NCI-H2227 (cell line): ENCODE results near the gene BICC1.
A peak's percentile ranks its signal among the peaks of the same experiment; 100 is the strongest.

Source experiments
- DNase-seq: peaks from one replicate; lab custom pipeline; 2025; ENCODE audit not compliant: unreplicated experiment; lab: John Stamatoyannopoulos, UW

Gene BICC1

DNA sequence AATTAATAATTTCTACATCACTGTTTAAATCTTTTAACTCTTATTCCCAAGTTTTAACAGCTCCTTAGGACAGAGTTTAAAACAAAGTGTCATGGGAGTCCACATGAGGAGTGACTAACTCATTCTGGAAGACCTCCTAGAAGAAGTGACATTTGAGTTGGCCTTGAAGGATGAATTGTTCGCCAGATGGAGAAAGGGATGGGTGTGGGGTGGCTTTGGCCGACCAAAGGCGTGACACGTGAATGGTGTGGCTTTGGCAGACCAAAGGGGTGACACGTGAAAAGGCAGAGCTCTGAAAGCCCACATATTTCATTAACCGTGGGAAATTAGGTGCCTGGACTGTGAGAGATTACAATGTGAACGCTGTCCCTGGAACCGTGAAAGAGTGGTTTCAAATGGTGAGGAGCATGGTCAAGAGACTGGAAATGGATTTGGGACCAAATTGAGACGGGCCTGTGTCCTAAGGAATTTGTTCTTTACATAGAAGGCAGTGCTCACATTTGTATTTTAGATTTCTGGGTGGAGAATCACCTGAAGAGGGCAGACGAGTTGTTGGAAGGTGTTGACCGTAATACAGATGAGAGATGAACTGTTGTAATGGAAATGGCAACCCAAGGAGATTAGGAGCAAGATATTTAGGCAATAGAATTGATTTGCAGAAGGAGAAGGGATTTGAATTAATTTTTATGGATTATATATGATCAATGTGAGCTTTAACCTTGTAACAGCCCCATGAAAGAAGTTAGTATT is 228.1 kb downstream of the BICC1 start:
- no peak for DNase-seq

DNA sequence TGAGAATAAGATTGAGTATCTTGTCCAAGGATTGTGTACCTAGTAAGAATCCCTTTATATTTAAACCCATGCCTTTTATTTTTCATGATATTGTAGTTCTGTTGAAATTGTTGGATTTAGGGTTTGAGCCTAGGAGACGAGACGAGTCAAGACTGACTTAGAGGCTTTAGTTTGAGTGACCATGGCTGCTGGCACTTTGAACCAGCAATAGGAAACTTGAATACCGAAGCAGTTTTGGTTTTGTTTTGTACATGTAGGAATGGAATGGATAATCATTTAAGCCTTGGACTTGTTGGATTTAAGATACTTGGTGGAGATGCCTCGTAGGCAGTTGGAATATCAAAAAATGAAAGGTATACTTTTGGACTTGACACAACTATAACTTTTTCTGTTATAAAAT is 229.0 kb downstream of the BICC1 start:
- DNase-seq: no peak

DNA sequence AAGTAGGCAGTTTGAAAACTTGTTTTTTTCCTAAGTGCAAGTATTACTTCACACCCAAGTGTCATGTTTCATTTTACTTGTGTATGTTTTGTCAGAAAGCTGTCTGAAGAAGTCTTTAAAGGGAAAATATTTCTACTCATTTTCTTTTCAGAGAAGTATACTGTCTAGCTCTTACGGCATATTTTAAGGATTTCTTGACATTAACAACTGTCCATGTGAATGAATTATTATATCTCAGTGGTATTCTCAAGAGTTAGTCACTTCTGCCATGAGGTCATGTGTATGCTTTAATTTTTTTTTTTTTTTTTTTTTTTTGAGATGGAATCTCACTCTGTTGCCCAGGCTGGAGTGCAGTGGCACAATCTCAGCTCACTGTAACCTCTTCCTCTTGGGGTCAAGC is 229.5 kb downstream of the BICC1 start:
- DNase-seq: no peak

DNA sequence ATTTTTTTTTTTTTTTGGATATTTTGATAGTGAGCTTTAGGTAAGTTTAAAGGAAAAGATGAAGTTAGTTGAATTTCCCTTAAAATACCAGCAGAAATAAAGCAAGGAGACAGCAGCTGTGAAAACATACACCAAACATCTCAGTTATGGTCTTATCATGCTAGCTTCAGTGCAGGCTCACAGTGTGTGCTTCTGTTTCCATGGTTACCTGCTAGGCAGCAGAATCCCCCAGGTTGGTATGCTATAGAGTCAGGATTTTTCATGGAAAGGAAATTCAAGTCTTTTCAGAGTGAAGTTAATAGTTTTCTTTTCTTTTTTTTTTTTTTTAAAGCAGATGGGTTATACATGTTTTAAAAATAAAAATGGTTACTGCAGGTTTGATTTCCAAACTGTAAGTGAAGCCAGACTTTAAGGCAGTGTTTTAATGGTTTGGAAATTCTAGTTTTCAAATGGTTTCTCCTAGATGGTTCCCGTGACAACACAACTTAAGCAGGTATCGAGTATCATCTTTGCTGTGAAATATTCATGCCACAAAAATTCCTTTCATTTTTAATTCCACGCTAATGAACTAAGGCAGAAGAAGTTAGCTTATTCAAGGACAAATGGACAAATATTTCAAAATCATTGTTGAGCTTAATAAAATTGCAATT is 230.9 kb downstream of the BICC1 start:
- DNase-seq: peak; percentile 53

GRCh38 chr10:58746474-58747185 is 234.0 kb downstream of the BICC1 start:
- no peak for DNase-seq

- no peak for DNase-seq
Measured at GRCh38 chr10:58747687-58748086, 235.0 kb downstream of the BICC1 start.

DNA sequence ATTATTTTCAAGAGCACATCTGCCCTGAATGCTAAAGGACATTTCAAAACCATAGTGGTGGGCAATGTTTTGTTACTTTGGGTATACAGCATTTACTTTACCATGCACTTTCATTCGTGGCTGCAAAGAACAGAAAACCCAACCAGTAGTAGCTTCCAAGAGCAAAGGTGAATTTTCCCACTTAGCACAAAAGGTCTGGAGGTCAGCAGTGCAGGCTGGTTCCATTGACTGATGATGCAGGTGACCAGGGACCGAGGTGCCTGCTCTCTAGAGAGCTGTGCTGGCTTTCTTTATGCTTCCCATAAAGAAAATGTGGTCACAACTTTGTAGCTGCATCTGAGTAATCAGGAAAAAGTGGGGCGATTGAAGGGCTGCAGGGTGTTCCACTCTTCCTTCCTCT is 240.0 kb downstream of the BICC1 start:
- DNase-seq: no peak

DNA sequence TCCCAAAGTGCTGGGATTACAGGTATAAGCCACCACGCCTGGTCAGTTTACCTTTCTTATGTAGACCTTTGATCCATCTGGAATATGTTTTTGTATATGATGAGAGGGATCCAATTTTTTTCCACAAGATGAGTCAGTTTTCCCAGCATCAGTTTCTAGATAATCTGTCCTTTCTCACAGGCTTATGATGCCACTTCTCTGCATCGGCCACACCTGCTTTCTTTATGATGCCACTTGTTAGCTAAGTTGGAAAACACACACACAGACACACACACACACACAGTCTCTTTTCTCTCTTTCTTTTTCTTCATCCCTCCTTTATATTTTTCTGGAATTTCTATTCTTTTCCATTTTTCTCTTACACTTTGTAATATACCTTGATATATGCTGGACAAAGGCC is 240.8 kb downstream of the BICC1 start:
- no peak for DNase-seq

DNA sequence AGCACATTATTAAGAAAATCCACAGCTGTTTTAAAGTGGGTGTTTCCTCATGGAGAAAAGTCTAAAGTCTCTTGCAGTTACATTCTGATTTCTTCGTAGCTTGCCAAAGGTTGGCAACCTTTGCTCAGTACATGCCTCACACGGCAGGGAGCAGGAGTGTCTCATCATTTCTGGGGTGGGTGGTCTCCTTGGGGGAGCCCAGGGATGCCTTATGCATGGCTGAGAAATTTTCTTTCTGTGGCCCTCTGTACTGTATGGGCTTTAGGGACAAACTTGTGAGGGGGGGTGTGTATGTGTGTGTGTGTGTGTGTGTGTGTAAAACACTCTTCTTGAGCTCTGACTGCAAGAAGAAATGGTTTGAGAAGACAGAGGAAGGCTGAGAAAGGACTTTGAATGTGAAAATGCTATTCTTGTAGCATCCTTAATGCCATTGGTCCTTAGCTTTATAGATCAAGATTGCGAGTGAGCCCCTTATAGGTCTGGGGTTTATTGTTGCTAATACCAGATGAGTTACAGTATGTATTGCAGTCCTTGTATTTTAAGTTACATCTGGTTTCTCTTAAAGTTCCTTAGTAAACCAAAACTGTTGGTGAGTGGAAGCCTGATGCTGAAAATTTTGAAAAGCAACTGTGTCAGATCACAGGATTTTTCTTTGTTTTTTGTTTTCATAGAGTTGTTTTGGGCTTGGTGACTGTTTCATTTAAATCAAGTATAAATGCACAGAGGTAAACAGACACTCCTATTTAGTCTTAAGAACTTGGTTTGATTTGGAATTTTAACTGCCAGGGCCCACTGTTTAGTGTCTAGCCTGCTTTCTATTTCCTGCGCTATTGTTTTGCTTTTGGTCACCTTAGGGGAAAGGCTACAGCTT is 242.0 kb downstream of the BICC1 start:
- DNase-seq: no peak

- no peak for DNase-seq
Measured at GRCh38 chr10:58755340-58755610, 242.6 kb downstream of the BICC1 start.

DNA sequence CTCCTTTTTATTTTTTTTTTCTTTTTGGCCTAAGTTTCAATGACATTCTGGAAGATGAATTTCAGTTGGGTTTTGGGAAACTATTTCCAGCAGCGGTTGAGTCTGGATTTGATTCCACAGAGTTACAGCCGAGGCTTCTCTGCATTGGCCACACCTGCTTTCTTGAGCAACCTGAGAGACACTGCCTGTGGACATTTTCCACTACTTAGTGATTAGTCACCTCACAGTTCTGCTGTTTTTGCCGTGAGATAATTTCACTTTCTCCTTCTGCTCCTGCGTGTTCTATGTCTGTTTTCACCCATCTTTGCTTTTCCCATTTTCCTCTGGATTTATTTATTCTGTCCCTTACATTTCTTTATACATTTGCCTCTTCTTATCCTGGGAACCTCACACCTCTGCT is 243.0 kb downstream of the BICC1 start:
- DNase-seq: no peak

DNA sequence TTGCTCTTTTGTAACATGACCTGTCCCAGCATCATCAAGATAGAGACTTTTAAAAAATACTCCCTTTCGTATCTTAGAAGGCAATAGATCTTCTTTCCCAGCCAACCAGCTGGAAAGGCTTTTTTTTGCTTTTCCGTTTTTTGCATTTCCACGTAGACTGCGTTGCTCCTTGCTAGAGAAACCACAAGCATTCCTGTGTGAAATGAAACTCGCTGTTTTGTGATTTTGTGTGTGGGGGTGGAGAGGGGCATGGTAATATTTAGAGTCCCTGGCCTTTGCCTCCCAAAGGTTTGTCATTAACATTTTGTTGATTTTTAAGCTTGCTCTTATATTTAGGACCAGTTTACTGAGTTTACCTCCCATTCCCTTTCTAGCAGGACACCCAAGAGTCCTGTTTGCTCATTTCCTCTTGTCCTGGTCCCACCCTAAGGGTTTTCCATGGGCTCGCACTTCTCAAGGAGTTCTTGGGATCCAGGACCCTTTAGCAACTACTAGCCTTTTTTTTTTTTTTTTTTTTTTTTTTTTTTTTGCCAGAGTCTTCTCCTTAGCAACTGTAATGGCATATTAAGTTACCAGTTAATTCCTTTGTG is 243.6 kb downstream of the BICC1 start:
- DNase-seq: no peak

- no peak for DNase-seq
Measured at GRCh38 chr10:58757352-58758065, 244.8 kb downstream of the BICC1 start.

- DNase-seq: no peak
Measured at GRCh38 chr10:58758321-58758720, 245.6 kb downstream of the BICC1 start.

GRCh38 chr10:58764087-58764747 is 251.5 kb downstream of the BICC1 start:
- no peak for DNase-seq

DNA sequence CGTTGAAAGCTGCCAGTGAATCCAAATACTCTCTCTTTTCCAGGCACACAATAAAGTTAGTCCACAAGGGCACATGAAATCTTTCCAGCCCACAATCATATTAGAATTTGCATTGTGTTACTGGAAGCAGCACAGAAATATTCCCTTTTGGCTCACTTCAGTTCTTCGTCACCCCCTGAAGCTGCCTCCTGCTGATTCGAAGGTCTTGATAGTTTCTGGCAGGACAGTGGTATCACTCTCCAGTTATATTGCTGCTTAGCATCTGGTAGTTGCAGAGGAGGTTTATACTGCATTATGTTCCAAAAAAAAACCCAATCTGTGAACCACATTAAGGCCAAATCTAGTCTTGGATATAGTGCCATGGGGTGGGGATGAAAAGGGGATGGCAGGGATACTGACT is 253.2 kb downstream of the BICC1 start:
- DNase-seq: no peak

- DNase-seq: no peak
Measured at GRCh38 chr10:58767652-58768051, 255.0 kb downstream of the BICC1 start.

GRCh38 chr10:58771863-58772262 is 259.2 kb downstream of the BICC1 start:
- DNase-seq: no peak

- DNase-seq: no peak
Measured at GRCh38 chr10:58772758-58773157, 260.1 kb downstream of the BICC1 start.

GRCh38 chr10:58773341-58773740 is 260.7 kb downstream of the BICC1 start:
- DNase-seq: no peak
